ENCODE data around the gene GRK3.

GRK3 gene

DNA sequence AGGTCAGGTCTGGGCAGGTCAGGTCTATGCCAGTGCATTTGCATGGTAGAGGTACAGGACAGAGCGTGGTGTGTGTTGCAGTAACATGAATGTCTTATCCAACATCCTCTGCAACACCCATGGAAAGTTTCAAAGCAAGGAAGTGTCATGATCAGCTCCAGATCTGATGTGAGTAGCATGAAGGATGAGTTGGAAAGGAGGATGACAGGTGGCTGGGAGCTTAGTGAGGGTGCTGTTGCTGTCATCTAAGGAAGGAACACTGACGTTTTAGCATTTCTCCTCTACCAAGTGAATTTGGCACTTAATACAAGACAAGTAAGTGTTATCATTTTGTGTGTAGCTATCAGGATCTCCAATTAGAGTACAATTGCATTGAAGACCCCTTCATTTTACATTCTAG lies 65.1 kb downstream of the GRK3 start:
- DNase-seq, result no peak

DNA sequence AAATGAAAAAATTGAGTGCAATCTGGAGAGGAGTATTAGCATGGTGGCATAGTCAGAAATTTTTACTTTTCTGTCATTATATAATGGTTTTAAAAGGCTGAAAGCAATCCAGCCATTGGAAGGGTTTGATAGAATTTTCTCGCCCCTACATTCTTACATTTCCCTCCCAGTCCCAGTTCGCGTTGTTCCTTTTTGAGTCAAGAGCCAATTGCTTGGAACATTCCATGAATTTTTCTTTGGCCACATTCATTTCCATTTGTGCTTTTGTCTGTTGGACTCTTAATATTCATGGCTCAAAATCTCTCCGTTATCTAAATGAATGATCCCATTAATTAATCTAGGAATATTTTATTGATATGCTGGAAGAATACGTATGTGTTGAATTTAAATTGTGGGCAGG lies 66.0 kb downstream of the GRK3 start:
- no peak for DNase-seq

GRCh38 chr22:25636323-25636722 lies 71.8 kb downstream of the GRK3 start:
- DNase-seq, result no peak

GRCh38 chr22:25637032-25637431 lies 72.6 kb downstream of the GRK3 start:
- DNase-seq, result no peak

DNA sequence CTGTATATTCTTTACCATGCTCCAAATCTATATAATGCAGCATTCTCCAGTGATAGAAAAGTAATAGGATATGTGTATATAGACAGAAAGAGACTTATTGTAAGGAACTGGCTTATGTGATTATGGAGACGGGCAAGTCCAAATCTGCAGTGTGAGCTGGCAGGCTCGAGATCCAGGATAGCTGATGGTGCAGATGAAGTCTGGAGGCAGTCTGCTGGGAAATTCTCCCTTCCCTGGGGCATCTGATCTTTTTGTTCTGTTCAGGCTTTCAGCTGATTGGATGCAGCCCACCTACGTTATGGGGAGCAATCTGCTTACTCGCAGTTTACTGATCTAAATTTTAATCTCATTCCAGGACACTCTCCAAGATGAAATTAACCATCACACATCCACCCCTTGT lies 73.2 kb downstream of the GRK3 start:
- DNase-seq, result no peak

- no peak for DNase-seq
Observed at GRCh38 chr22:25638638-25639037, 74.2 kb downstream of the GRK3 start.

DNA sequence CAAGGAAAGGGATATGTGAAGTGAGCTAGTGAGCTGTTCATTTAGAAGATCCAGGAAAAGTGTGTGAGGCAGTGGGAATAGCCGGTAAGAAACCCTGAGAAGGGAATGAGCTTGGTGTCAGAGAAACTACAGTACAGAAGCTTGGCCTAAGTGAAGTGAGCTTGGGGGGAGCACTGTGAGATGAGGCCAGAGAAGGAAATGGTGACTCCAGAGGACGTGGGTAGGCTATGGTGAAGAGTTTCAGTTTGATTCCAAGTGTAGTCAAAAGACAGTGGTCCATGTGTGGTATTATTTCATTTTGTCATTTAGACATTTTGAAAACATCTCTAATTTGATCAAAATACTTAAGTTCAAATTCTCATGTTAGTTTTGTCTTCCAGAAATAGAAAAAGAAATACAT lies 77.2 kb downstream of the GRK3 start:
- no peak for DNase-seq

- no peak for DNase-seq
Observed at GRCh38 chr22:25643232-25644000, 78.9 kb downstream of the GRK3 start.

GRCh38 chr22:25644122-25644521 lies 79.6 kb downstream of the GRK3 start:
- DNase-seq, result no peak

GRCh38 chr22:25645266-25645665 lies 80.8 kb downstream of the GRK3 start:
- DNase-seq, result no peak

DNA sequence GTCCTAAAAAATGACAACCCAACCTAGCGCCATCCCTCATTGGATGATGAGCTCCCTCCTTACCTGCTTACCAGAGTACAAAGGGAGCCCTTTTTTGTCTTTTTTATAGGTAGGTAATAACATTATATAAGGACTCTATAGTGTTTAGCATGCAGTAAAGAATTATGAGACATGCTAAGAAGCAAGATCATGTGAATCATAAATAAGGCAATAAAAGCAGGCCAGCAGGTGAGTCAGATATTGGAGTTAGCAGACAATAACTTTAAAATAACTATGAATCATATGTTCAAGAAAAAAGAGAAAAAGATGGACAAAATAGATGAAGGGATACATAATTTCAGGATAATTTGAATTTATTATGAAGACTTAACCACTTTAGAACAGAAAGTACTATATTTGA lies 81.5 kb downstream of the GRK3 start:
- DNase-seq, result no peak

GRCh38 chr22:25650833-25651232 lies 86.4 kb downstream of the GRK3 start:
- no peak for DNase-seq

- DNase-seq, result no peak
Observed at GRCh38 chr22:25651332-25652085, 87.0 kb downstream of the GRK3 start.

DNA sequence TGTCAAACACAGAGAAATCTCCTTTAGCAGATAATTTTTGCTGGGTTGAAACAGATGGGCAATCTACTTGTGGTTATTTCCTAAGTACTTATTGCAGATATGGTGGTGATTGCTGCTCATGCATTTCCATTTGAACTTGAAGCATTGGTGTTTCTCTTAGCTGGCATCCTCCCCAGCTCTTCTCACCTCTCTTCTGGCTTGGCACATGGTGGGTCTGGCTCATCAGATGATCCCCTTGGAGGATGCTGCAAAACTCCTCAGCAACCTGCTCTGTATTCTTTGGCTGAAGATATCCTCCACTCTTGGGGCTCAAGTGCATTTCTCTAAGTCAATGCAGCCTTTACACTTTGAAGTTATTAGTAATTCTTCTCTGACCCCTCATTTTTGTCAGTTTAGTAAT lies 90.2 kb downstream of the GRK3 start:
- DNase-seq, result no peak

DNA sequence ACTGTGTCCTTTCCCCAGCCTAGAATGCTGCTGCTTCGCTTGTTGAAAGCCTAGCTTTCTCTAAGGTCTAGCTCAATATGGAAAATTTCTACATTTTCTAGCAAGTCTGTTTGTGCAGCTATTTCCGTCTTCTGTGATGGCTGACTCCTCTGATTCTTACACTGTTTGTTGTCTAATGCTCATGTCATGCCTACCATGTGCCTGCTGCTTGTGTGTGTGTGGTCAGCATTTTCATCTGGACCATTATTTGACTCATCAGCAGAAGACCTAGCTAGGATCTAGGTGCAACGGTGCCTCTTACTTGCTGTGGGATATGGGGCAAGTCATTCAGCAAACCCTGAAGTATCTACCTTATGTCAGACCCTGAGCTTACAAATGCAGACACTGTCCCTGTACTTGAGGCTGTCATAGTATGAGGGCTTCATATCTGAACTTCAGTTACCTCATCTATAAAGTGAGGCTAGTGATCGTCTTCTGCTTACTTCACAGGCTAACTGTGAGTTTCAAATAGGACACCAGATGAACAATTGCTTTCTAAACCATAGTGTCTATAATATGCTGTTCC lies 91.0 kb downstream of the GRK3 start:
- no peak for DNase-seq

- DNase-seq, result no peak
Observed at GRCh38 chr22:25656724-25657123, 92.2 kb downstream of the GRK3 start.

DNA sequence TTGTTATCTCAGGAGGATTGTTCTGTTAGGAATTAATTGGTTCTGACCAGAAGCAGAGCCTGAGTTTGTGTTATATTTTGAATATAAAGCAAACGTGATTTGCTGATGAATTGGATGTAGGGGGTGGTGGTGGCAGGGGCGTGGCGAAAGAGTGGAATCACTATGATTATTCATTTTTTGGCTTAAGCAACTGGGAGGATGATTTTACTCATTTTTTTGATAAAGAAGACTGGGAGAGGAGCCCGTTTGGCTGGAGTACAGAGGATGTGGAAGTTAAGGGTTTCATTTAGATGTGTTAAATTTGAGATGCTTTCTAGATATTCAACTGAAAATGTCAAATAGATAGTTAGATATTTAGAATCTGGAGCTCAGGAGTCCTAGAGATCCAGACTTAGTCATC lies 94.2 kb downstream of the GRK3 start:
- no peak for DNase-seq

- DNase-seq, result no peak
Observed at GRCh38 chr22:25659413-25659812, 94.9 kb downstream of the GRK3 start.

- no peak for DNase-seq
Observed at GRCh38 chr22:25660336-25660735, 95.9 kb downstream of the GRK3 start.

- no peak for DNase-seq
Observed at GRCh38 chr22:25661073-25661472, 96.6 kb downstream of the GRK3 start.

DNA sequence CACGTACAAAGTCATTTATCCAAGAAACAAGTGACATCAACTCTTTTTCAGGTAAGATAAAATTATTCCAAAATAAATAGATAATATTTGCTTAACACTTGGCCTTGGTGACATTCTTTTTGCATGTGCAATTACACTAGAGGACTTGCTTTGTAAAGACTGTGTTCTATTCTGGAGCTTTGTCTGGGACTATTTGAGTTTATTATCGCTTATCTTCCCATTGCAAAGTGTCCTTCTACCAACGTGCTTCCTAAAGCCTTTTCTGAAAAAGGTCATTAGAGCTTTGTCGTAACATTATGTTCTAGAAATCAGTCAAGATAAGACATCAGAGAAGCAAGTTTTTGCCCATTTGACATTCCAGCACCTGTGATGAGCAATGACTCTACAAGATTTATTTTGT lies 99.2 kb downstream of the GRK3 start:
- no peak for DNase-seq

GRCh38 chr22:25666308-25666707 lies 101.8 kb downstream of the GRK3 start:
- DNase-seq, result no peak

DNA sequence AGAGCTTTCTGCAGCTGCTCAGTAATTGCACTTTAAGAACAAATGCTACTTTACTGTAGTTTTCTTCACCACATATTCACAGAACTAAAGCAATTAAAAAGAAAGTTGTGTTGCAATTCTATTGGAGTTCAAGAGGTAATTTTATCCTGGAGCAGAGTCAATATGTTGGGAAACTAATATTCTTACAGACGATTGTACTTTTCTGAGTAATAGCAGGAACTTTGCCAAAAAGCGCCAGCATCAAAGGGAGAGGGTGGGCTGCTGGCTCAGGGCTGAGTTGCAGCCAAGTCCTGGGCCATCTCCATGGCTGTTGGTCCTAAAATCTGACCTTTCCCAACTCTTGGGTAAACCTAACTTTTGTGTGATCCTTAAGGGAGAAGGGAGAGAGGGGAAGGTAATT lies 104.0 kb downstream of the GRK3 start:
- DNase-seq, result no peak

Measured in DMS79 treated with DMSO at 0.1 percent for 48 hours (cell line).